Kidney (tissue), 14 donors: ENCODE data around the gene CCDC137. TPM values are rescaled to one million over a fixed set of nuclear protein-coding genes. Genes with fewer than 3 reads are reported as not detected.

ENCODE experiments used
- DNase-seq, 5 donors: peaks; one replicate each; pipeline ENCODE4 v3.0.0-alpha.2; 2013 to 2020
- FAIRE-seq: peaks from 2 replicates; lab custom pipeline; 2012; peaks lifted over from hg19 to GRCh38; lab: Jason Lieb, UNC
- H3K27ac ChIP-seq, 2 donors: one replicate each; pipeline ENCODE4 v1.7.0; 2013; ENCODE audit warnings: low read depth in 2 of 2, low read length in 2 of 2, inconsistent platforms in 1 of 2
- H3K27me3 ChIP-seq: one replicate; pipeline ENCODE4 v1.7.1; 2013; ENCODE audit warnings: low read length, inconsistent platforms; ENCODE audit not compliant: control insufficient read depth, insufficient read depth
- H3K36me3 ChIP-seq, 3 donors: one replicate each; pipeline versions ENCODE4 v1.7.0 to v1.7.1; 2013; ENCODE audit warnings: low read length in 3 of 3, control low read depth in 1 of 3, inconsistent platforms in 1 of 3; ENCODE audit not compliant: insufficient read depth in 3 of 3, control insufficient read depth in 2 of 3
- H3K4me1 ChIP-seq, 3 donors: one replicate each; pipeline versions ENCODE4 v1.7.0 to v1.7.1; 2013; ENCODE audit warnings: low read length in 3 of 3, inconsistent platforms in 1 of 3, low read depth in 1 of 3; ENCODE audit not compliant: control insufficient read depth in 2 of 3, insufficient read depth in 2 of 3
- H3K4me3 ChIP-seq, 3 donors: one replicate each; pipeline versions ENCODE4 v1.7.0 to v1.8.1; 2013; ENCODE audit warnings: low read length in 3 of 3, control low read depth in 1 of 3, inconsistent platforms in 1 of 3
- H3K9ac ChIP-seq, 3 donors: one replicate each; pipeline versions ENCODE4 v1.7.0 to v1.7.1; 2013; ENCODE audit warnings: low read length in 3 of 3, control low read depth in 1 of 3, inconsistent platforms in 1 of 3
- H3K9me3 ChIP-seq, 3 donors: one replicate each; pipeline versions ENCODE4 v1.7.0 to v1.7.1; 2013; ENCODE audit warnings: low read length in 3 of 3, control low read depth in 1 of 3, inconsistent platforms in 1 of 3; ENCODE audit not compliant: control insufficient read depth in 2 of 3, insufficient read depth in 1 of 3
- CTCF ChIP-seq: IDR thresholded peaks from 3 replicates; pipeline ENCODE4 v1.5.1; 2012; ENCODE audit warnings: mild to moderate bottlenecking, moderate library complexity, borderline replicate concordance; ENCODE audit not compliant: insufficient read depth; ENCODE audit errors: extremely low read depth
- intact Hi-C: fragments of 100-400 bp; cut with DNase I; formaldehyde crosslinking; loops from one replicate; pipeline ENCODE4 v1.11.1; 2022
- polyA plus RNA-seq: library from polyadenylated mRNA; stranded (reverse); fragments of 350-450 nt; fragmentation: Illumina TruSeq; extraction: RNeasy Lipid Tissue Mini Kit (QIAGEN cat#74804); gene quantifications from one replicate; pipeline ENCODE4 v1.2.3, GENCODE V29; 2014; ENCODE audit warnings: low read depth, low replicate concordance; ENCODE audit not compliant: insufficient read depth
- total RNA-seq: library from RNA; stranded (reverse); fragmentation: NEBNext Ultra II Directional; extraction: Animal tissue kit (Norgen Biotek cat#: 25700); gene quantifications from one replicate; pipeline ENCODE4 v1.2.1, GENCODE V29; 2021
- donor health status: control.
- donor health status: control.
- donor health status: control.
- donor health status: control.
- donor health status: control.
- donor health status: DM: yes; HTN: yes; CAD: no.
- donor health status: Normal renal cell carcinoma (clear cell type).

CCDC137 gene
- total and polyA plus RNA-seq, 2 donors from 2014 or later = 14.7 to 18.8 TPM

- TF ChIP-seq CTCF = no peak
- Histone ChIP-seq H3K4me1 (peaks cover 0 to 23% (median 11%) of the 10 kb centered on the region in 3 donors), H3K4me3 (peak within 1 kb of the TSS; percentile 74 to 95 (median 88)), H3K9ac (peak within 1 kb of the TSS; percentile 55 to 91 (median 80)), H3K27ac (peak within 1 kb of the TSS; percentile 77 to 78), H3K36me3 (peaks cover 0 to 20% (median 13%) of the 10 kb centered on the region in 3 donors), H3K27me3 (no peaks in the 10 kb centered on the region), H3K9me3 (no peaks in the 10 kb centered on the region)
- intact Hi-C loops = no loop called here
- FAIRE-seq (peak; percentile 91), DNase-seq (peak; percentile 98 to 100 (median 99))
Measured at GRCh38 chr17:81683584-81684441, 17.3 kb downstream of the CCDC137 start, which contains the start of the genes ARL16 and HGS. ARL16 (minus strand) TSS chr17:81683797; CDS start chr17:81683753, 44 bp downstream. HGS (plus strand) TSS chr17:81684011; CDS start chr17:81684067, 56 bp downstream.

DNA sequence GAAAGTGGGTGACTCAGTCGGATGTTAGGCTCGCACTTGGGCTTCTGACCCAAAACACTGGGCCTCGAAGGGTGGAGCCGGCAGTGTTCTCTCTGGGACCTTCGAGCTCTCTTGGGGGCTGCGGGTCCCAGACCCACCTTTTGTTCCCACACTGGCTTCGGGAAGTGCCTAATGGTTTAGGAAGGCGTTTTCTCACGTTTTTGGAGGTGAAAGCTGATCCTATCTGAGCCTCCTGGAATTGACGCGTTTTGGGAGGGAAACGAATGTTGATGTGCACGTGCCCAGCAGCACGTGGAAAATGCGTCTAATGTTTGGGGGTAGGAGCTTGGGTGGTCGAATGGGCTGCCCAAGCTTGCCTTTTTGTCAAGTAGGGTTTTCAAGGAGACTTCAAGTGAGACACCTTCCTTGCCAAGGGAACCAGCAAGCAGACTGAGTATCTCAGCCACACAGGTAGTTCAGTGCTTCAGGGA is 17.9 kb downstream of the CCDC137 start:
- intact Hi-C loops = no loop called here
- Histone ChIP-seq H3K9ac (peak overlapping the region; percentile 41 to 85 (median 47)), H3K27me3 (no peaks in the 10 kb centered on the region), H3K27ac (peak overlapping the region in 1 of 2 donors; percentile 17), H3K4me3 (peak overlapping the region; percentile 74 to 95 (median 88)), H3K36me3 (peaks cover 0 to 27% (median 16%) of the 10 kb centered on the region in 3 donors), H3K4me1 (peaks cover 0 to 23% (median 11%) of the 10 kb centered on the region in 3 donors), H3K9me3 (no peaks in the 10 kb centered on the region)
- TF ChIP-seq CTCF = no peak
- DNase-seq (no peak), FAIRE-seq (no peak)

DNA sequence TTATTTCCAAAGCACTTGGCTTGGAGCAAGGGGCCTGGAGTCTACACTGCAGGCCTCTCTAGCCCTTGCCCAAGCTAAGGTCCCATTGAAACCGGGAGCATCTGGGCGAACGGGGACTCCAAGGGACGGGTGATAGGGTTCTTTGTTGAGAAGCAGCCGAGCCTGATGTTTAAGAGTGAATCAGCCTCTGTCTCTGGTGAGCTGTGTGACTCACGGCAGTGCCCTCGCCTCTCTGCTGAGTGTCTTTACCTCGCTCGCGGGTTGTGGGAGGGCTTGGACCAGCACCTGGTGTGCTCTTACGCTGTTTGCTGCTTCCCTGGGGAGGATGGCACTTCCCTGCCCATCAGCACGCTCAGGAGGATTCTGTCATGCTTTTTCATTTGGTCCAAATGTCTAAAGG is 18.6 kb downstream of the CCDC137 start:
- no peak for TF ChIP-seq CTCF
- peak overlapping the region in 2 of 3 donors; percentile 41 to 85 for H3K9ac ChIP-seq
- intact Hi-C loops = no loop called here
- peak overlapping the region in 2 of 3 donors; percentile 88 to 95 for H3K4me3 ChIP-seq
- H3K4me1 ChIP-seq = peaks cover 0 to 23% (median 11%) of the 10 kb centered on the region in 3 donors
- FAIRE-seq (no peak), DNase-seq (no peak)
- H3K27me3 ChIP-seq = no peaks in the 10 kb centered on the region
- H3K27ac ChIP-seq = no peak overlapping the region
- H3K9me3 ChIP-seq = no peaks in the 10 kb centered on the region
- H3K36me3 ChIP-seq = peaks cover 0 to 33% (median 19%) of the 10 kb centered on the region in 3 donors
